ENCODE measurements around the gene EMC8.

GRCh38 chr16:85833219-85833920 lies 34.0 kb upstream of the EMC8 start:
- TF ChIP-seq, protein P1, sequence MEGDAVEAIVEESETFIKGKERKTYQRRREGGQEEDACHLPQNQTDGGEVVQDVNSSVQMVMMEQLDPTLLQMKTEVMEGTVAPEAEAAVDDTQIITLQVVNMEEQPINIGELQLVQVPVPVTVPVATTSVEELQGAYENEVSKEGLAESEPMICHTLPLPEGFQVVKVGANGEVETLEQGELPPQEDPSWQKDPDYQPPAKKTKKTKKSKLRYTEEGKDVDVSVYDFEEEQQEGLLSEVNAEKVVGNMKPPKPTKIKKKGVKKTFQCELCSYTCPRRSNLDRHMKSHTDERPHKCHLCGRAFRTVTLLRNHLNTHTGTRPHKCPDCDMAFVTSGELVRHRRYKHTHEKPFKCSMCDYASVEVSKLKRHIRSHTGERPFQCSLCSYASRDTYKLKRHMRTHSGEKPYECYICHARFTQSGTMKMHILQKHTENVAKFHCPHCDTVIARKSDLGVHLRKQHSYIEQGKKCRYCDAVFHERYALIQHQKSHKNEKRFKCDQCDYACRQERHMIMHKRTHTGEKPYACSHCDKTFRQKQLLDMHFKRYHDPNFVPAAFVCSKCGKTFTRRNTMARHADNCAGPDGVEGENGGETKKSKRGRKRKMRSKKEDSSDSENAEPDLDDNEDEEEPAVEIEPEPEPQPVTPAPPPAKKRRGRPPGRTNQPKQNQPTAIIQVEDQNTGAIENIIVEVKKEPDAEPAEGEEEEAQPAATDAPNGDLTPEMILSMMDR (IDR thresholded peaks at IDR 0.05; ENCODE audit: insufficient read depth, low read length, poor library complexity, severe bottlenecking) = no peak
- TF ChIP-seq EZH2phosphoT487 (conservative IDR thresholded peaks at IDR 0.05; ENCODE audit: low read length) = no peak
